Subcutaneous adipose tissue (tissue), 4 donors: ENCODE measurements around the gene BAHCC1. TPM values are rescaled to one million over a fixed set of nuclear protein-coding genes. Genes with fewer than 3 reads are reported as not detected.

Source experiments
- total RNA-seq, 4 donors: library from RNA; depleted of rRNA; stranded (reverse); fragments of >200 nt; gene quantifications; one replicate each; pipeline ENCODE4 v1.1.0, GENCODE V29; 2016
- TF ChIP-seq, protein P1 (sequence below): fragments of 450-650 bp; IDR thresholded peaks from one replicate; pipeline ENCODE4 v1.5.1; 2016; ENCODE audit warnings: low read depth, mild to moderate bottlenecking, control low read depth, antibody characterized with exemption, moderate library complexity

BAHCC1 gene
- total RNA-seq, 4 donors from 2014 or later = 2.6 to 24.1 (median 5.7) TPM

DNA sequence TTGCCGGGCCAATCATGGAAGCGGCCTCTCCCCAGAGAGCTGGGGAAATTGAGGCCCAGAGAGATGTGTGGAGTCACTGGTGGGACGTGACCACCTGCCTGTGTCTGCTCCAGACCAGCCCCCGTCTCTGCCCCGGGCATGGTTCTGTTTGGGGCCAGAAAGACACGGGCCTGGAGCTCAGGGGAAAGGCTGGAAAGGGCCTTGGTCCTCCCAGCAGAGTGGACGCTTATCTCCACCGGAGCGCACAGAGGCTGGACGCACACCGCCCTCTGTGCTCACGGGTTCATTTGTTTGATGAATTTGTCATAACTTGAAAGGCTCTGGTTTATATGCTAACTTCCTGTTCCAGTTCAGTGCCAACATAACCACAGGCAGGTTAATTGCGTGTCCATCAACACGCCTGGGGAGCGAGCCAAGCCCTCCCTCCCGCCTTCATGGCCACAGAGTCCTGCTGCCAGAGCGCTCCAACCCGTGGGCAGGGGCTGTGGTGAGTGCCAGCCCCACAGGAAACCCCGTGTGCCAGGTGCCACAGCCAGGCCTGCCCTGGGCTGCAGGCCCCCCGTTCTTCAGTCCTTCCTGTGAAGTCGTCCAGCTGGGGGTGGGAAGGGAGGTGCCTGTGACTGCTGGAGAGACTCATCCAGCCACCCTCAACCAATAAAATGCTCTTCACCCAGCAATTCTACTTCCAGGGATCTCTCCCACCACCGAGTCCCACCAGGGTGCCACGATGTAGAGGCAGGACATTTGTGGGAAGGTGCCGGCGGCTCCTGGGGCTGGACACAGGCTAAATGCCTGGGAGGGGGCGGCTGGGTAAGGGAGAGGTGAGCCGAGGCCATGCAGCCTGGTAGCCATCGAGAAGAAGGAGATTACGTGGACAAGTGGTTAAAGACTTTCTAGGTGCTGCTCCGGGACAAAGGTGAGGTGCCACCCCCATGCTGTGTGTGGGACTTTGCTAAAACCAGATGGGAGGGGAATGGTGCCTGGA, 29.4 kb upstream of the BAHCC1 start:
- TF ChIP-seq, protein P1, sequence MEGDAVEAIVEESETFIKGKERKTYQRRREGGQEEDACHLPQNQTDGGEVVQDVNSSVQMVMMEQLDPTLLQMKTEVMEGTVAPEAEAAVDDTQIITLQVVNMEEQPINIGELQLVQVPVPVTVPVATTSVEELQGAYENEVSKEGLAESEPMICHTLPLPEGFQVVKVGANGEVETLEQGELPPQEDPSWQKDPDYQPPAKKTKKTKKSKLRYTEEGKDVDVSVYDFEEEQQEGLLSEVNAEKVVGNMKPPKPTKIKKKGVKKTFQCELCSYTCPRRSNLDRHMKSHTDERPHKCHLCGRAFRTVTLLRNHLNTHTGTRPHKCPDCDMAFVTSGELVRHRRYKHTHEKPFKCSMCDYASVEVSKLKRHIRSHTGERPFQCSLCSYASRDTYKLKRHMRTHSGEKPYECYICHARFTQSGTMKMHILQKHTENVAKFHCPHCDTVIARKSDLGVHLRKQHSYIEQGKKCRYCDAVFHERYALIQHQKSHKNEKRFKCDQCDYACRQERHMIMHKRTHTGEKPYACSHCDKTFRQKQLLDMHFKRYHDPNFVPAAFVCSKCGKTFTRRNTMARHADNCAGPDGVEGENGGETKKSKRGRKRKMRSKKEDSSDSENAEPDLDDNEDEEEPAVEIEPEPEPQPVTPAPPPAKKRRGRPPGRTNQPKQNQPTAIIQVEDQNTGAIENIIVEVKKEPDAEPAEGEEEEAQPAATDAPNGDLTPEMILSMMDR = no peak

DNA sequence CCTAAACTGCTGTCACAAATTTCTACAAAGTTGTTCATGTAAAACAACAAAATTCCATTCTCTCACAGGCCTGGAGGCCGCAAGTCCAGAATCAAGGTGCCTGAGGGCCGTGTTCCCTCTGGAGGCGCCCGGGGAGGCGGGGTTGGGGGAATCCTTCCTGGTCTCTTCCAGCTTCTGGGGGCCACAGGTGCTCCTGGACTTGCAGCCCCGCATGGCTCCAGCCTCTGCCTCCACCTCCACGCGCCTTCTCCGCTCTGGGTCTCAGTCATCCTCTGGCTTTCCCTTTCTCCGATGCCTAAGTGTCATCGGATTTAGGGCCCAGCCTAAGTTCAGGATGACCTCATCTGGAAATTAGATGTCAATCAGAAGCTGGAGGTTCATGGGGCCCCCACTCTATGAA, 28.6 kb upstream of the BAHCC1 start:
- TF ChIP-seq, protein P1 = no peak

DNA sequence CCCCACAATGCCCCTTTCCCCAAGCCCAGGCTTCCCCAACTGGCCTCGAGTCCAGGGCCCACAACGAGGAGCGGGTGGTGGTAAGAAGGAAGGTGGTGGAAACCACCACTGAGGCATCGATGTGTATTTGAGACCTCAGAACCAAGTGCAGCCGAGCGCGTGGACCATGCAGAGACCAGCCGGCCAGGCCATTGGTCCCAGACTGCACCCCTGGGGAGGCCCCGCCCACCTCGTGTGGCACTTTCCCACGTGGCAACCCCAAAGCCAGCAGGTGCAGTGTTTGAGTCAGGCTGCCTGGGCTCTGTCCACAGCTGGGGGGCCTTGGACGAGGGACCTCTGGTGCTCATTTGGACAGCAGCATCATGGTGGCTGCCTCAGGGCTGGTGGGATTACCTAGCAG, 28.1 kb upstream of the BAHCC1 start:
- TF ChIP-seq, protein P1 = no peak

DNA sequence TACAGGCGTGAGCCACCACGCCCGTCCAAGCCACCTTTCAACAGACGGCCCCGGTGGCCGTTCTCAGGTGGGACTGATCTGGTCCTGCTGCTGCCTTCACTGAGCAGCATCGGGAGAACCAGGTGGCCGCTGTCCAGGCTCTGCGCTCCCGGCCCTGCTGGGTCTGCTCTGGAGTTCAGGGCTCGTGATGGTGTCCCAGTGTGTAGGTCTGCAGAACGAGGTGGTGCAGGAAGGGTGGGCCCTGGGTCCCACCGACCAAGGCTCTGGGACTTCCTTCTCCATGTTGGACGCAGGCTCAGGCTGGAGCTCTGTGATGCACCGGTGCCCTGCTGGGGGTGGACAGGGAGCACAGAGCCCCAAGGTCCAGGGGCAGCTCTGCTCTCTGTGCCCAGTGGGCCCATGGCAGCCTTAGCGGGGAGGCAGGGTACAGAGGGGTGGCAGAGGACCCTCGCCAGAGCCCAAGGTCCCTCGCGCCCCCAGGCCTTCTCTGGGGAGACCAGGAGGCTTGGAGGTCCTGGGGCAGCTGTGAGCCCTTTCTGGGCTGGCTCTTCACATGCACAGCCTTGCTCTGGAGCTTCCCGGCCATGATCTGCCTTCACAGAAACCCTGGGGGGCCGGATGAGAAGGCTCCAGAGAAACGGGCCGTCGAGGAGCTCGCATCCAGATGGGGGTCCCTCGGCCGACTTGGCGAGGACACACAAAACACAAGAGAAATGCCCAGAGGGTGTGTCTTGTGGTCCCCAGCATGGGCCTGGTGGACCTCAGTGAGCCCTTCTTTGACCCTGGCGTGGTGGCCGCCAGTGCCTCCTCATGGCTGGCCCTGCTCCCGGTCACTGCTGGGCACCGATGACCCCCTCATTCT, 26.9 kb upstream of the BAHCC1 start:
- TF ChIP-seq, protein P1 = no peak

DNA sequence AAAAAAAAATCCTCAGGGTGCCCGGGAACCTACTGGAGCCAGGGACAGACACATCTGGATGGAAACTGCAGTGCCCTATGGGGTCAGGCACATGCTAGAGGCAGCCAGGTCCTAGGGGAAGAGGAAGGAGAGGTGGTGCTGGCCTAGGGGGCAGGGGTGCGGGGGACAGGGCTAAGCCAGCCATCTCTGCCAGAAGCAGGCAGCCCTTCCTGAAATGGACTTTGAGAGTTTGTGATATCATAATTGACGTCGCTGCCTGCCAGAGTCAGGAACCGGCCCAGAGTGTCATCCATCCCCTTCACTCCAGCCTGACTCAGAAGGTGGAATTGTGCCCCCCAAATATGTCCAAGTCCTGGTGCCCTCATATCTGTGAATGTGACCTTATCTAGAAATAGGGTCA, 25.0 kb upstream of the BAHCC1 start:
- TF ChIP-seq, protein P1 = no peak

DNA sequence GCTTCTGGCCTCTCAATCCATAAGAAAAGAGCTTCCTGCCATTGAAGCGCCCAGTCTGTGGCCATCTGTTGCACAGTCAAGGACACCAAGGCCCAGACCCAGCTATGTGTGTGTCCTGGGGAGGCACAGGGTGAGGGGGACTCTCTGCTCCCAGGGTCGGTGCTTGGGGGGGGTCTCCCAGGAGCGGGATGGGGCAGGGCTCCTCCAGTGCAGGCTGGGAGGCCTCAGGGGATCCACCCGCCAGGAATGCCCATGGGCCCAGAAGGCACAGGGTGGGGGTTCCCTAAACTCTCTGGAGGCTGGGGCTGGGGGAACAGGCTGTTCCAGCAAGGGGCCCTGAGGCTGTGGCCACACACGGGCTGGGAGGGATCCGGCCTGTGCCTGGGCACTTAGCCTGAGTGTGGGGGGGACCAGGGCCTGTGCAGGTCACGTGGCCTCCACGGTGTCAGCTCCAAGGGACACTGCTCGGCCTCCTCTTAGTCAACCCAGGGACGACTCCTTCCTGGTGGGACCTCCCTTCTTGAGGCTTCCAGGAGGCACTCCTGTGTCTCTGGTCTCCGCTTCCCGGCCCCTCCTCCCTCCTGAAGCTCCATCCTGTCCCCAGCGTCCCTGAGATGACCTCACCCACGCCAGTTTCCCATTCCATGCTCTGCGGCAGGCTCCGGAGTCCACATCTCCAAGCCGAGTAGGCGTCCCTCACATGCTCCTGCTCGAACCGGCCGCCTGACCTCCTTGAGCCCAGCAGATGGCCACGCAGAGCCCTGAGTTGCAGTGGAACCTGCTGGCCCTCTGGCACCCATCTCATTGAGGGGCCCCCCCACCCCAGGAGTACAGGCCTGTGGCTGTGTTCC, 23.1 kb upstream of the BAHCC1 start:
- TF ChIP-seq, protein P1 = no peak
